Psoas muscle (tissue), 8 donors: ENCODE data around the gene TMPRSS11A. TPM values are rescaled to one million over a fixed set of nuclear protein-coding genes. Genes with fewer than 3 reads are reported as not detected.

ENCODE experiments used
- ATAC-seq, 4 donors: fragments of 200-7000 bp; cut with Tn5 transposase; one replicate each; pipeline ENCODE4 v1.9.1; 2020; ENCODE audit warnings: moderate library complexity in 3 of 4, mild to moderate bottlenecking in 2 of 4
- DNase-seq, 2 donors: peaks; one replicate each; pipeline ENCODE4 v3.0.0-alpha.2; 2020
- H3K27ac ChIP-seq: fragments of 200-600 bp; one replicate; pipeline ENCODE4 v1.8.0; 2022
- H3K27me3 ChIP-seq, 3 donors: fragments of 200-600 bp in 1 of 3; one replicate each; pipeline versions ENCODE4 v1.6.1 to v1.8.0; 2013 to 2022; ENCODE audit warnings: low read length in 2 of 3, mild to moderate bottlenecking in 2 of 3, moderate library complexity in 1 of 3; ENCODE audit not compliant: insufficient read depth in 3 of 3
- H3K36me3 ChIP-seq, 2 donors: fragments of 200-600 bp in 1 of 2; one replicate each; pipeline versions ENCODE4 v1.6.1 to v1.8.0; 2013 to 2022; ENCODE audit warnings: low read depth in 1 of 2, mild to moderate bottlenecking in 1 of 2, moderate library complexity in 1 of 2; ENCODE audit not compliant: insufficient read depth in 1 of 2
- H3K4me1 ChIP-seq: fragments of 200-600 bp; one replicate; pipeline ENCODE4 v1.8.0; 2022
- H3K4me3 ChIP-seq: fragments of 200-600 bp; one replicate; pipeline ENCODE4 v1.8.0; 2022; ENCODE audit warnings: mild to moderate bottlenecking
- H3K9me3 ChIP-seq: fragments of 200-600 bp; one replicate; pipeline ENCODE4 v1.8.0; 2022
- WGBS, 3 donors: extraction: QIAGEN DNeasy Blood & Tissue Kit; methylation state at CpG; one replicate each; pipeline versions ENCODE4 v1.1.6 to v1.1.7; 2013; 5-methylcytosine and 5-hydroxymethylcytosine counted together
- intact Hi-C, 2 donors: fragments of 100-400 bp; cut with DNase I; formaldehyde crosslinking; loops; one replicate each; pipeline versions ENCODE4 v1.11.0 to v1.14.2; 2022
- polyA plus RNA-seq, 3 donors: library from polyadenylated mRNA; stranded (reverse); fragments of 200-250 nt; gene quantifications; one replicate each; pipeline ENCODE4 v1.2.3, GENCODE V29; 2013
- total RNA-seq, 4 donors: library from RNA; stranded (reverse); fragmentation: NEBNext Ultra II Directional in 2 of 4; extraction: Animal tissue kit (Norgen Biotek cat#: 25700) in 2 of 4; gene quantifications; one replicate each; pipeline versions ENCODE4 v1.2.1 to v1.2.4, GENCODE V29; 2021 to 2023
- TF ChIP-seq, protein P1 (sequence below): fragments of 200-600 bp; IDR thresholded peaks from one replicate; pipeline ENCODE4 v1.8.0; 2022; ENCODE audit warnings: antibody characterized with exemption
- donor health status: healthy with polysubstance abuse.
- donor health status: DM: no; HTN: no; CAD: no; lungs with moderate emphysema.
- donor health status: Bipolar disorder and iron deficiency.
- donor health status: healthy.
- donor health status: DM: yes; HTN: yes; CAD: no.
- donor health status: DM: no; HTN: no; CAD: no.
- donor health status: DM: no; HTN: no; CAD: no.
- donor health status: DM: yes; HTN: yes; CAD: no.

TMPRSS11A gene
- total and polyA plus RNA-seq, 7 donors: not detected

DNA sequence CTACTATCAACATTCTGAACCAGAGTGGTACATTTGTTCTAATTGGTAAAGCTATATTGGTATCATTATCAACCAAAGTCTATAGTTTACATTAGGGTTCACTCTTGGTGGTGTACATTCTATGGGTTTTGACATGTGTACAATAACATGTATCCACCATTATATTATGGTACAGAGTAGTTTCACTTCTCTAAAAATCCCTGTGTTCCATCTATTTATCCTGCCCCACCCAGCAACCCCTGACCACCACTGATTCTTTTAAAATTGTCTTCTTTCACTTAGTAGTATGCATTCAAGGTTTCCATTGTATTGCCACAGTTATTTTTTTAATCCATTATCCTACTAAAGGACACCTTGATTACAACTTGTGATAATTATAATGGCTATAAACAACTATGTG lies 64.2 kb downstream of the TMPRSS11A start:
- DNase-seq (no peak), ATAC-seq (no peak)
- Histone ChIP-seq H3K27ac (no peak overlapping the region), H3K4me1 (no peaks in the 10 kb centered on the region), H3K4me3 (no peak overlapping the region), H3K36me3 (no peaks in the 10 kb centered on the region), H3K9me3 (no peaks in the 10 kb centered on the region), H3K27me3 (no peaks in the 10 kb centered on the region)
- intact Hi-C loops: no loop called here
- TF ChIP-seq, protein P1, sequence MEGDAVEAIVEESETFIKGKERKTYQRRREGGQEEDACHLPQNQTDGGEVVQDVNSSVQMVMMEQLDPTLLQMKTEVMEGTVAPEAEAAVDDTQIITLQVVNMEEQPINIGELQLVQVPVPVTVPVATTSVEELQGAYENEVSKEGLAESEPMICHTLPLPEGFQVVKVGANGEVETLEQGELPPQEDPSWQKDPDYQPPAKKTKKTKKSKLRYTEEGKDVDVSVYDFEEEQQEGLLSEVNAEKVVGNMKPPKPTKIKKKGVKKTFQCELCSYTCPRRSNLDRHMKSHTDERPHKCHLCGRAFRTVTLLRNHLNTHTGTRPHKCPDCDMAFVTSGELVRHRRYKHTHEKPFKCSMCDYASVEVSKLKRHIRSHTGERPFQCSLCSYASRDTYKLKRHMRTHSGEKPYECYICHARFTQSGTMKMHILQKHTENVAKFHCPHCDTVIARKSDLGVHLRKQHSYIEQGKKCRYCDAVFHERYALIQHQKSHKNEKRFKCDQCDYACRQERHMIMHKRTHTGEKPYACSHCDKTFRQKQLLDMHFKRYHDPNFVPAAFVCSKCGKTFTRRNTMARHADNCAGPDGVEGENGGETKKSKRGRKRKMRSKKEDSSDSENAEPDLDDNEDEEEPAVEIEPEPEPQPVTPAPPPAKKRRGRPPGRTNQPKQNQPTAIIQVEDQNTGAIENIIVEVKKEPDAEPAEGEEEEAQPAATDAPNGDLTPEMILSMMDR: no peak

DNA sequence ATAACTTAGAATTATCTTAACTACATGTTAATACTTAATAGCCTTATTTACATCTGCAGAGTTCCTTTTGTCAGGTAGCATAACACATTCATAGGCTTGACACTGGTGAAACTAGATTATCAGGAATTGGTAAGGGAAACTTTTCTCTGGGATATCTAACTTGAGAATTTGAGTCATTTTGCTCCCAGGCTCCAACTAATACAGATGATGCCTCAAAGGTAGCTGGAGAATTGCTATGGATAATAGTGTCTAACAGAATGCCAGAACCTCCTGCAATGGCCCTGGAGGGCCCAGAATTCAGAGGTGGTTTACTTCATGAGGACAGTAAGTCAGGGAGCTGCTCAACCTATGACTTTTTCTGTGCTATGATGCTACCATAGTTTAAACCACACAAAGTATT lies 65.6 kb downstream of the TMPRSS11A start:
- no peaks in the 10 kb centered on the region for H3K36me3 ChIP-seq
- DNase-seq (no peak), ATAC-seq (no peak)
- H3K4me3 ChIP-seq: no peak overlapping the region
- H3K4me1 ChIP-seq: no peaks in the 10 kb centered on the region
- no peaks in the 10 kb centered on the region for H3K9me3 ChIP-seq
- no peak overlapping the region for H3K27ac ChIP-seq
- TF ChIP-seq, protein P1: no peak
- H3K27me3 ChIP-seq: no peaks in the 10 kb centered on the region
- intact Hi-C loops: no loop called here

DNA sequence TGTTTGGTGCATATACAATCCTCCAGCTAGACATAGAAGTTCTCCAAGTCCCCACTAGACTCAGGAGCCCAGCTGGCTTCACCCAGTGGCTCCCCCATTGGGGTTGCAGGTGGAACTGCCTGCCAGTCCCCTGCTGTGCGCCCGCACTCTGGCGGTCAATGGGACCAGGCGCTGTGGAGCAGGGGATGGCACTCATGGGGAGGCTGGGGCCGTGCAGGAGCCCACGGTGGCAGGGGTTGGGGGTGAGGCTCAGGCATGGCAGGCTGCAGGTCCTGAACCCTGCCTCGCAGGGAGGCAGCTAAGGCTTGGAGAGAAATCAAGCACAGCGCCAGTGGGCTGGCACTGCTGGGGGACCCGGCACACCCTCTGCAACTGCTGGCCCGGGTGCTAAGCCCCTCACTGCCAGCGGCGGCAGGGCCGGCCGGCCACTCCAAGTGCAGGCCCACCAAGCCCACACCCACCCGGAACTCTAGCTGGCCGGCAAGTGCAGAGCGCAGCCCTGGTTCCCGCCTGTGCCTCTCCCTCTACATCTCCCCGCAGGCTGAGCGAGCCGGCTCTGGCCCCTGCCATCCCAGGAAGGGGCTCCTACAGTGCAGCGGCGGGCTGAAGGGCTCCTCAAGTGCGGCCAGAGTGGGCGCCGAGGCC lies 66.8 kb downstream of the TMPRSS11A start:
- no peak for DNase-seq
- no peak overlapping the region for H3K27ac ChIP-seq

DNA sequence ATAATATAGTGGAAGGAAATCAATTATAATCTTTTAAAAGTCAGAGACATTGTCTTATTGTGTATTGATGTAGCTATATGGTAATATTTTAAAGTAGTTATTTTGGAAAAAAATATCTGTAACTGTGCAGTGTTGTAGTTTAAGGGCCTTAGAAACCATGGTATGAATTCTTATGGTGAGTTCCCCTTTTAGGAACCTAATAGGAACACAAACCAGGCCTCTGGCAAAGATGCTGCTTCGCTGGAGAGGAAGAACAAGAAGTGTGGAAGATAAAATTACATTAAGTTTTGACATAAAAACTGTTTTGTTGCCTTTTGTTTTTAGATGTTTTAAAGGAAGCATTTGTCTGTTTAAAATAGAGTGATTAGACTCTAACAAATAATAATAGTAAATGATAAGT lies 68.6 kb downstream of the TMPRSS11A start:
- intact Hi-C loops: no loop called here
- WGBS, 3 donors: 73 to 83% (median 77%) methylated on average over 1 of the region's 1 CpG
- Histone ChIP-seq H3K27me3 (no peaks in the 10 kb centered on the region), H3K4me1 (no peaks in the 10 kb centered on the region), H3K27ac (no peak overlapping the region), H3K9me3 (no peaks in the 10 kb centered on the region), H3K36me3 (no peaks in the 10 kb centered on the region), H3K4me3 (no peak overlapping the region)
- TF ChIP-seq, protein P1: no peak
- ATAC-seq: no peak
- DNase-seq: no peak

More for the DNA sequence above, 66.8 kb downstream of the TMPRSS11A start:
- H3K9me3 ChIP-seq: no peaks in the 10 kb centered on the region
- 92 to 99% (median 94%) methylated on average over 21 to 26 of the region's 26 CpGs for WGBS, 3 donors
- intact Hi-C loops: no loop called here
- TF ChIP-seq, protein P1: no peak
- H3K4me3 ChIP-seq: no peak overlapping the region
- no peak for ATAC-seq
- no peaks in the 10 kb centered on the region for H3K27me3 ChIP-seq
- H3K36me3 ChIP-seq: no peaks in the 10 kb centered on the region
- H3K4me1 ChIP-seq: no peaks in the 10 kb centered on the region

DNA sequence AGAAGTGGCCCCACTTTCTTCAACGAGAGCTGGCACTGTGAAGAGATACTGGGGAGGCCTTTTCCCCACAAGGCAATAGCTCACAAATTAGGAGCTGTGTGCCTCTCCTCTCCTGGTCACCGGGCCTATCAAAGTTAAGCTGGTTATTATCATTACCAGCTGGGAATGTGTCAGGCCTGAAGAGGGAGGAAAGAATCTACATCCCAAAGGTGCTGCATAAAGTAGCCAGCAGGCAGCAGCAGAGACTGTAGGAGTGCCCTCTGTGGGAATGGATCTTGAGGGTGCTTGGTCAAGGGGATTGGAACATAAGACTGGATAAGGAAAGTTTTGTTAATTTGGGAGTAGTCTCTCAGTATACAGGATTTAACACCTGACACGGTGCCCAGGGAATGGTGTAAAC lies 70.4 kb downstream of the TMPRSS11A start:
- DNase-seq (no peak), ATAC-seq (no peak)
- no peaks in the 10 kb centered on the region for H3K27me3 ChIP-seq
- H3K36me3 ChIP-seq: no peaks in the 10 kb centered on the region
- H3K4me1 ChIP-seq: no peaks in the 10 kb centered on the region
- WGBS, 3 donors: 61 to 69% (median 68%) methylated on average over 3 of the region's 3 CpGs
- intact Hi-C loops: no loop called here
- no peaks in the 10 kb centered on the region for H3K9me3 ChIP-seq
- TF ChIP-seq, protein P1: no peak
- H3K27ac ChIP-seq: no peak overlapping the region
- no peak overlapping the region for H3K4me3 ChIP-seq
